RPMI7951 (cell line): ENCODE measurements around the gene PKIG. TPM values are rescaled to one million over a fixed set of nuclear protein-coding genes. Genes with fewer than 3 reads are reported as not detected.
A peak's percentile ranks its signal among the peaks of the same experiment; 100 is the strongest.
"Not testable (repeated sequence)": the region's sequence is repeated elsewhere in the genome, so short reads cannot be mapped to it uniquely, and the experiment has no call there.

Source experiments
- DNase-seq: peaks from one replicate; pipeline ENCODE4 v3.0.0-alpha.2; 2012; ENCODE audit warnings: low read depth
- total RNA-seq: library from RNA; depleted of rRNA; stranded (reverse); fragments of >200 nt; shearing (Covaris generic); gene quantifications from 2 replicates; pipeline ENCODE4 v1.2.3, GENCODE V29; 2014

The PKIG gene
- total RNA-seq, 1 experiment from 2014 or later = 90.2 TPM

- DNase-seq = peak; percentile 98
These were observed 9.6 kb upstream of the PKIG start for GRCh38 chr20:44572551-44573500.

- no peak for DNase-seq
These were observed 8.9 kb upstream of the PKIG start for GRCh38 chr20:44573501-44573869.

GRCh38 chr20:44574372-44574771 lies 8.0 kb upstream of the PKIG start:
- DNase-seq = no peak

- DNase-seq = peak; percentile 75
These were observed 6.1 kb upstream of the PKIG start for GRCh38 chr20:44576297-44576696.

GRCh38 chr20:44579313-44580081 lies 2.9 kb upstream of the PKIG start:
- DNase-seq = no peak

GRCh38 chr20:44580581-44581268 lies 1.7 kb upstream of the PKIG start:
- no peak for DNase-seq

GRCh38 chr20:44581515-44581914 lies 864 bp upstream of the PKIG start:
- DNase-seq = no peak

GRCh38 chr20:44583157-44583556 lies 778 bp downstream of the PKIG start:
- no peak for DNase-seq

- no peak for DNase-seq
These were observed 1.8 kb downstream of the PKIG start for GRCh38 chr20:44584162-44584561.

GRCh38 chr20:44585057-44585963 lies 2.9 kb downstream of the PKIG start:
- DNase-seq = no peak

- DNase-seq = no peak
These were observed 4.0 kb downstream of the PKIG start for GRCh38 chr20:44586289-44586911.

GRCh38 chr20:44587035-44587980 lies 4.9 kb downstream of the PKIG start:
- no peak for DNase-seq

GRCh38 chr20:44588321-44588720 lies 5.9 kb downstream of the PKIG start:
- not testable (repeated sequence) for DNase-seq

GRCh38 chr20:44589537-44589936 lies 7.2 kb downstream of the PKIG start:
- no peak for DNase-seq

- no peak for DNase-seq
These were observed 8.8 kb downstream of the PKIG start for GRCh38 chr20:44590980-44591778.

GRCh38 chr20:44592366-44592765 lies 10.0 kb downstream of the PKIG start:
- DNase-seq = no peak

GRCh38 chr20:44593751-44594150 lies 11.4 kb downstream of the PKIG start:
- DNase-seq = no peak

- peak; percentile 99 for DNase-seq
These were observed 12.4 kb downstream of the PKIG start for GRCh38 chr20:44594730-44595129.

GRCh38 chr20:44596010-44596409 lies 13.6 kb downstream of the PKIG start:
- DNase-seq = no peak
